Measurements from ENCODE around the gene CMSS1. TPM values are rescaled to one million over a fixed set of nuclear protein-coding genes. Genes with fewer than 3 reads are reported as not detected.

CMSS1 gene
- total and polyA plus RNA-seq, 2 of the 13 experiments (the other 11 are each of a cell fraction or from before 2014, with no cell fraction given) = 6.4 to 48.7 TPM

- no peak for TF ChIP-seq PLSCR1 (CRISPR knock-in tag; IDR thresholded peaks at IDR 0.05; ENCODE audit: borderline replicate concordance)
- no peak for TF ChIP-seq THYN1 (CRISPR knock-in tag; IDR thresholded peaks at IDR 0.05; ENCODE audit: borderline replicate concordance, low read depth)
- no peak for TF ChIP-seq U2AF1 (optimal IDR thresholded peaks at IDR 0.05; ENCODE audit: low read depth, low read length)
- no peak for TF ChIP-seq ZNF207 (IDR thresholded peaks at IDR 0.05; ENCODE audit: borderline replicate concordance)
- TF ChIP-seq ZNF3 (CRISPR knock-in tag; IDR thresholded peaks at IDR 0.05) = no peak
- TF ChIP-seq ZKSCAN5 (CRISPR knock-in tag; IDR thresholded peaks at IDR 0.05) = no peak
- no peak for TF ChIP-seq ZBTB39 (CRISPR knock-in tag; IDR thresholded peaks at IDR 0.05)
- no peak for TF ChIP-seq ZNF543 (CRISPR knock-in tag; IDR thresholded peaks at IDR 0.05)
- no peak for TF ChIP-seq SNAPC5 (CRISPR knock-in tag; IDR thresholded peaks at IDR 0.05; ENCODE audit: borderline replicate concordance)
- TF ChIP-seq KDM4B (CRISPR knock-in tag; IDR thresholded peaks at IDR 0.05) = no peak
- no peak for TF ChIP-seq RNF2 (conservative IDR thresholded peaks at IDR 0.05; ENCODE audit: low read depth)
- TF ChIP-seq ZNF431 (CRISPR knock-in tag; IDR thresholded peaks at IDR 0.05; ENCODE audit: borderline replicate concordance, low read depth) = no peak
- TF ChIP-seq MIER3 (CRISPR knock-in tag; IDR thresholded peaks at IDR 0.05; ENCODE audit: borderline replicate concordance) = no peak; the same call in 1 of the 2 replicates
- TF ChIP-seq ZNF468 (CRISPR knock-in tag; IDR thresholded peaks at IDR 0.05) = no peak
- TF ChIP-seq EEA1 (CRISPR knock-in tag; IDR thresholded peaks at IDR 0.05; ENCODE audit: borderline replicate concordance) = no peak
- TF ChIP-seq THAP8 (CRISPR knock-in tag; IDR thresholded peaks at IDR 0.05; ENCODE audit: borderline replicate concordance) = no peak
- no peak for TF ChIP-seq ZBTB7A (CRISPR knock-in tag; IDR thresholded peaks at IDR 0.05)
- TF ChIP-seq NONO (IDR thresholded peaks at IDR 0.05) = no peak
- TF ChIP-seq NONO (CRISPR knock-in tag; conservative IDR thresholded peaks at IDR 0.05) = no peak
- no peak for TF ChIP-seq ZNF775 (CRISPR knock-in tag; IDR thresholded peaks at IDR 0.05; ENCODE audit: borderline replicate concordance)
Observed at GRCh38 chr3:99857278-99857677, 39.6 kb downstream of the CMSS1 start (continued).

All from HepG2 (cell line).